Right lobe of liver (tissue), 4 donors: ENCODE data around the gene UVSSA.

Experiments used
- CTCF ChIP-seq, 4 donors: fragments of 200-600 bp in 3 of 4; fragments of 450-650 bp in 1 of 4; IDR thresholded peaks; one replicate each; pipeline versions ENCODE4 v1.5.1 to v1.8.0; 2016 to 2022; ENCODE audit warnings: antibody characterized with exemption in 4 of 4, mild to moderate bottlenecking in 2 of 4
- POLR2A ChIP-seq: fragments of 450-650 bp; IDR thresholded peaks from one replicate; pipeline ENCODE4 v1.6.1; 2017; ENCODE audit warnings: antibody characterized with exemption, mild to moderate bottlenecking
- donor health status: DM: no; HTN: no; CAD: no.
- donor health status: DM: no; HTN: no; CAD: no.
- donor health status: DM: no; HTN: yes; CAD: no.

GRCh38 chr4:1348014-1348513 is 1.1 kb downstream of the UVSSA start:
- TF ChIP-seq POLR2A (no peak), CTCF (IDR thresholded peaks at IDR 0.05) (no peak)
